ENCODE results near the gene PALB2.

DNA sequence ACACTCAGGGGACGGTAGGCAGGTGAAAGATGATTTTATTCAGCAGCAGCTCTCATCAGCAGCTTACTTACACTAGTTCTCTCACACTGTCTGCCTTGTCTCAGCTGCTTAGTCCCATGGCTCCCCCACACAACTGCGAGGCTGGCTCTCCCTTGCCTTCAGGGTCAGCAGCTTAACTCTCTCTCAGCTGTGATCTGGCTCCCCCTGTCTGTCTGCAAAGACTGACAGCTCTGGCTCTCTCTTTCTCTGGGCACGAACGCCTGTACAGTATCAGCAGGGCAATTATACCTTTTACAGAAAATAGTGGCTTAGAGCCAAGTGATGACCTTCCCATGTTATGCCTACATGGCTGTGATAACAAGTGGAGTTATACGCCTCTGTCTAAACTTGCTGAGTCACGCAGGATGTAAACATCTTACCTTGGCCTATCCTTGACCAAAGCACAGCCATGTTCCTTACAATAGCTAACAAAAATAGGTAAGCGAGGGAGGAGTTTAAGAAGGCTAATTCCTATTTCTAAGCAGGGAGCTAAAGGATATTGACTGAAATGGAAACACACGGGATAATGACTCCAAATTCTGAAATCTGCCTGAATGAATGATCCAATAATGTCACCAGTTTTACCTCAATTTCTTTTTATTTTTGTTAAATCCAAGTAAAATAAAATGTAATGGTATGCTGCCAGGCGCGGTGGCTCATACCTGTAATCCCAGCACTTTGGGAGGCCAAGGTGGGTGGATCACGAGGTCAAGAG lies 43.9 kb downstream of the PALB2 start:
- TF ChIP-seq, protein P1, sequence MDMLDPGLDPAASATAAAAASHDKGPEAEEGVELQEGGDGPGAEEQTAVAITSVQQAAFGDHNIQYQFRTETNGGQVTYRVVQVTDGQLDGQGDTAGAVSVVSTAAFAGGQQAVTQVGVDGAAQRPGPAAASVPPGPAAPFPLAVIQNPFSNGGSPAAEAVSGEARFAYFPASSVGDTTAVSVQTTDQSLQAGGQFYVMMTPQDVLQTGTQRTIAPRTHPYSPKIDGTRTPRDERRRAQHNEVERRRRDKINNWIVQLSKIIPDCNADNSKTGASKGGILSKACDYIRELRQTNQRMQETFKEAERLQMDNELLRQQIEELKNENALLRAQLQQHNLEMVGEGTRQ (IDR thresholded peaks at IDR 0.05; ENCODE audit: low read length), result no peak
- no peak for TF ChIP-seq POLR2A (IDR thresholded peaks at IDR 0.05; ENCODE audit: control extremely low read depth in 1 of 2, low read depth in 2 of 2, low read length in 2 of 2)
- TF ChIP-seq CTCF (IDR thresholded peaks at IDR 0.05; ENCODE audit: control extremely low read depth in 1 of 3, insufficient read depth in 1 of 3, low read depth in 1 of 3, low read length in 3 of 3), result peak; percentile 29 to 65 (median 47); a peak in 3 of 4 replicates
- TF ChIP-seq ASH2L (IDR thresholded peaks at IDR 0.05; ENCODE audit: low read length), result no peak
- TF ChIP-seq KDM1A (IDR thresholded peaks at IDR 0.05; ENCODE audit: borderline replicate concordance, low read length), result no peak
- TF ChIP-seq, protein P2, sequence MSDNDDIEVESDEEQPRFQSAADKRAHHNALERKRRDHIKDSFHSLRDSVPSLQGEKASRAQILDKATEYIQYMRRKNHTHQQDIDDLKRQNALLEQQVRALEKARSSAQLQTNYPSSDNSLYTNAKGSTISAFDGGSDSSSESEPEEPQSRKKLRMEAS (IDR thresholded peaks at IDR 0.05), result no peak

Measured in H1 (cell line).